HuH-7.5 (cell line): ENCODE data around the gene GHR.

Experiments
- DNase-seq: peaks from one replicate; pipeline ENCODE4 v3.0.0; 2011; ENCODE audit warnings: low spot score

Gene GHR

DNA sequence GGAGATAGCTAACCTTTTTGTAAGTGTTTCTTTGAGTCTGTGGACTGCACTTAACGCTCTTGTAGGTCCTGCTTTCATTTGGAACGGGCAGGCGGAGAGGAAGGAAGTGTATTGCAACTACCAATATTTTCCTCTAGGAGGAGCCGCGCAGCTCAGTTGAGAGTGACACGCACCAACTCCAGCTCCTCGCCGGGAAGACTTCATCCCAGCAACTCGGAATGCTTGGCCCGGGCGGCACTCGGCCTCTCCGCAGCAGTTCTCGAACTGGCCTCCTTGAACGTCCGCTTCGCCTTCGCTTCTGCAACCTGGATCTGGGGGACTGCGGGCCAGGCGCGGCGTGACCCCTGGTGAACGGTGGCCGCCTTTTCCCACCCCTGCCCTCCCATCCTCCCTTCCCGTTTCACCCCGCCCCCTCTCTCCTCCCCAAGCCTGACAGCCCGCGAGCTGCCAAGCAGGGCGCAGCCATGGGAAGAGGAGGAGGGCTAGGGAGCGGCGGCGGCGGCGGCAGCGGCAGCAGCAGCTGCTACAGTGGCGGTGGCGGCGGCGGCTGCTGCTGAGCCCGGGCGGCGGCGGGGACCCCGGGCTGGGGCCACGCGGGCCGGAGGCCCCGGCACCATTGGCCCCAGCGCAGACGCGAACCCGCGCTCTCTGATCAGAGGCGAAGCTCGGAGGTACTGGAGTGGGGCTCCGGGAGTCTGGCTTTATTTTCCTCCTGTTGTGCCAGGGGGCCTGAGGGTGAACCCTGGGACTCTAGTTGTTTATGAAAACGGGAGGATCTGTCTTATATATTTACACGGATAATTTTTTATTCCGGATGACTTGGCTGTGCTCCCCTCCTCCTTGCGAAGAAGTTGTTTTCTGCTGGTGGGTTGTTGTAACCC, at the start of gene GHR:
Gene GHR, plus strand, starts transcription at position 155 of the 881 bp plus-strand sequence. CDS start 142,436 bp downstream, outside the sequence.
- DNase-seq = peak; percentile 85

DNA sequence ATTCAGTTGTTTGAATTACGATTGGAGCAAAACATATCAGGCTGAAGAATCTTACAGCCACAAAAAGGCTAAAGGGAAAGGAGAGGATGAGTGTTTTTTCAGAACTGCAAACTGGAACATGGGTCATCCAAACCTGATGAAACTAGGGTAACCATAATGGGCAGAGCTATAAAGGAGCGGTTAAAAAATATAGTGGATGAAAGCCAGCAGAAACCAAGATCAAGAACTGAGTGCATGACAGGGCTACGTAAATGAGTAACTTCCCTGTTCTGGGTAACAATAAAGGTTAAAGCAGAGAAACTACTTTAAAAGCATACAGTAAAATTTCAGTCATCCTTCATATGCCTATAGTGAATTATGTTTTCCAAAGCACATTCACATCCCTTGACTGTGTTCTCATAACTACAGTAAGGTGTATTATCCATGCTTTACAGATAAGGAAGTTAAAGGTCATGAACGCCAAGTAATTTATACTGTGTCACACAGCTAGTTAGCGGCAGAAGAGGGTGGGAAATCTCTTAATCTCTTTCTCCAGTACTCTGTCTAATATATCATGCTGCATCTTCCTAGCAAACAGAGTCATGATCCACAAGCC, 48.5 kb upstream of the GHR start:
- no peak for DNase-seq

DNA sequence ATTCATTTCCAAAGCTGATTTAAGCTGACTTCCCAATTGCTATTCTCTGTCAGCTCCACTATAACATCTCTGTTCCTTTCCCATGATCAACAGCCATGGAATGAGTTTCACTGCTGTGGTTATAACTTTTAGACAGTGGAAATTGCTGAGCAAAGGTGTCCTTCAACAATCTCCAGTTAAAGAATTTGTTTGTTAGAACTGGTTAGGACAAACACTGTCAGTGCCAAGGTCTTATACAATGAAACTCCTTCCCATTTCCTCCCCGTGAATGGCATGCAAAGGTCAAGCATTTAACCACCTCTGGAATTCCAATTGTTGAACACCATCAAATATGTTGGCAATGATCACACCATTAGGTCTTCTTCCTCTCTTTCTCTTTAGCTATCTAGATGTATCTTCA, 45.7 kb upstream of the GHR start:
- DNase-seq = no peak

DNA sequence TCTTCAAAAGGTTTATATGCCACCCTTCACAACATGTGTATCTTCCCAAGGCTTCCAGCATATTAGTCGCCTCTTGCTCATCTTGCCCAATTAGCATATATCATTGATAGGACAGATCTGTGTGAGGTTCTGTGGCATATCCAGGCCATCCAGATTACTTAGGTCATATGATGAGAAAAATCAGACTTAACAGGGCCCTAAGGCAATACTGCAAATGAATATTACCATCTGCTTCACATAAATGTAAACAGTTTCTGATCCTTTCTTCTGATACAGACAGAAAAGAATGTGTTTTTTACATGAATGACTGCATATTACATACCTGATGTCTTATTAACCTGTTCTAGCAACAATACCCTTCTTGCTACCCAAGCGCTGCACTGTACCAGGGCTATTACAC, 41.3 kb upstream of the GHR start:
- DNase-seq = no peak

DNA sequence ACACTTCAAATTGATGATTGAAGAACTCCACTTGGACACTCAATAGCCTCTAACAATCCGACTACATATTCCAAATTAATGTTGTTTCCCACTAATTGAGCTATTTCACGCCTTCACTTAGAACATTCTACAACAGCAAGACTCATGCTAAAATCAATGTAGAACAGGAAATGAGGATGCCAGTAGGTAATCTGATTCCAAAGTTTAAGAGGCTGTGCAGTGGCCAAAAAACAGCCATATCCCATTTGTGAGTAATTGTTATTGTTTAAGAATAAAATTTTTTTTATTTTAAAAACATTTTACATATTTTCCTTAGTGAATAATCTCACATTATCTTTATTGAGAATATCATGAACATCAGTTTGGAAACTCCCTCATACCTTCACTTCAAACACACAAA, 35.7 kb upstream of the GHR start:
- DNase-seq = no peak

DNA sequence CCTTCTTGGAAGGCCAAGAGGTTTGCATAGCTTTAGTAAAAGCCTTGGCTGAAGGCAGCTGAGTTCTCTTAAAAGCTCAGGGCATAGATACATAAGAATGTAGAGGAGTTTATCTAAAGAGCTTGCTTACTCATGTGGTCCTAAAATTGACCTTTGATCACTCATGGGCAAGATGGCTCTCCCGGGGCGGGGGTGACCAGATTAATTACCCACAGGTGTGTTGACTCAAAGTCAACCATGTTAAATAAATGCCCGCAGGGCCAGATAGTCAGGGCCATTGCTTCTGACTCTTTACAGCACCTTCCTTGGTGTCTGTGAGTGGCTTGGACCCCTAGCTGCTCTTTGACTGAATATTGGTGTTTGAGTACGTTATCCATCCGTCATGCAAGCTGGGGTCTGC, 33.1 kb upstream of the GHR start:
- DNase-seq = no peak

DNA sequence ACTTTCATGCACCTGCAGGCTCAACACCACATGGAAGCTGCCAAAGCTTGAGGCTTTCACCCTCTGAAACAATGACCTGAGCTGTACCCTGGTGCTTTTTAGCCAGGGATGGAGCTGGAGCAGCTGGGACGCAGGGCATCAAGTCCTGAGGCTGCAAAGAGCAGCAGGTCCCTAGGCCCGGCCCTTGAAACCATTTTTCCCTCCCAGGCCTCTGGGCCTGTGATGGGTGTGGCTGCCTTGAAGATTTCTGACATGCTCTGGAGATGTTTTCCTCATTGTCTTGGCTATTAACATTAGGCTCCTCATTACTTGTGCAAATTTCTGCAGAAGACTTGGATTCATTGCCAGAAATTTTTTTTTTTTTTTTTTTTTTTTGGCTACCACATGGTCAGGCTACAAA, 30.3 kb upstream of the GHR start:
- no peak for DNase-seq

DNA sequence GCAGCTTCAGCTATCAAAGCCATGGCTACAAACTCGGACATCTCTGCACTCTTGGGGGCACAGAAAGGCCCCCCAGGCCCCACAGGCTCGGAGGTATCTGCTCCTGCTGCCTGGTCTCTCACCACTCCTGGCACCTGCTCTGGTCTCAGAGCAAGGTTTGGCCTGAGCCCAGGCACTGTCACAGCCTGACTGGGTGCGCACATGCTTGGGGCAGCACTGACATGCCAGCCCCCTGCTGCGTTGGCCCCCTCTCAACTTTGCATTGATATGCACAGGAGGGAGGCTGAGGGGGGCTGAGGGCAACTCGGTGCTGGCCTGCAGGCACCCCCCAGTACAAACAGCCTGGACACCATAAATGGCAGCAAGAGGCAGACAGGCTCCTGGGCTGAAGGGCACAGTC, 27.1 kb upstream of the GHR start:
- no peak for DNase-seq

DNA sequence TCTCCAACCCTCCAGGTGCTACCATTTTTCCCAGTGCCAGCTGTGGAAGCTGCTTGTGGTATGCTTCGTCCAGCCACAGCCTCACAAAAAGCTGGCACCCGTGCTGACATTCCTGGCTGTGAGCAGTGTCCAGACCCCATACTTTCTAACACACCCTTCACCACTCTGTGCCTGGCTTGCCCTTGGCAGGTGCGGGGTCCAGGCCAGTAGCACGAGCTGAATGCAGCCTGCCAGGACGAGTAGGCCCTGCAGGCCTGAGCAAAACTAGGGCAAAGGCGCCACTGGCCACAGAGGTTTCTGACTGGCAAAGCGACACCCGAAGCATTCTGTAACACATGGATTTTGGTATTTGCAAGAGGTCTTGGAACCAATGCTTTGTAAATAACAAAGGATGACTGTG, 26.0 kb upstream of the GHR start:
- no peak for DNase-seq

DNA sequence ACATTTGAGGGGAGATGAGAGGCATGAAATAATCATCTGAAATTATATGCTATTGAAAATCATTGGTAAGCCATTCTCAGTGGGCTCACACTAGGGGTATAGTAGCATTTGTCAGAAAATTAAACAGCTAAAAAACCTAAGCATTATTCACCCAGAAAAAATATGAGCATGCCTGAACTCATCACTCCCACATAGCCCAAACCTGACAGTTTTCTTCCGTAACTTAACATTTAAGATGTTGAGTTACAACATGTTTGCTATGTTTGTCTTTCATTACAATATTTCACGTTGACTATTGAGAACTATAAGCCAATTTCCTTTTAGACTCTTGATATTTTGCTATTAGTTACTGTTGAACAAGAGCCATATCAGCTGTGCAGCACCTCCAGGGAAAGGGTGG, 23.5 kb upstream of the GHR start:
- no peak for DNase-seq

DNA sequence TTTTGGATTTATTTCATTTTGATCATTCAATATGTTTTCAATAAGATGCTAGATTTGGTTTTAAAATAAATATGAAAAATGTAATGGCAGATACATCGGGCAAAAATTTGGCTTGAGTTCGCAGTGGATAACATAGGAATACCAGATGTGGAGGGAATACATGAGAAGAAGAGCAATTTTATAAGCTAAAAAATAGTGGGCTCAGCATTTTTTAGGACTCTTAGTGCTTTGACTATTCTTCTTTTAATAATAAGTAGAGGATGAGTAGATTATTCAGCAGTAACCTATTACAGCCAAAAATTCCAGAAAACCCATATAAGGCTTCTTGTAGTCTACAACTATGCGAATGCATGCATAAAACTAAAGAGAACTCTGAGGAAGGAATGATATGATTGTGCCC, 22.8 kb upstream of the GHR start:
- no peak for DNase-seq

DNA sequence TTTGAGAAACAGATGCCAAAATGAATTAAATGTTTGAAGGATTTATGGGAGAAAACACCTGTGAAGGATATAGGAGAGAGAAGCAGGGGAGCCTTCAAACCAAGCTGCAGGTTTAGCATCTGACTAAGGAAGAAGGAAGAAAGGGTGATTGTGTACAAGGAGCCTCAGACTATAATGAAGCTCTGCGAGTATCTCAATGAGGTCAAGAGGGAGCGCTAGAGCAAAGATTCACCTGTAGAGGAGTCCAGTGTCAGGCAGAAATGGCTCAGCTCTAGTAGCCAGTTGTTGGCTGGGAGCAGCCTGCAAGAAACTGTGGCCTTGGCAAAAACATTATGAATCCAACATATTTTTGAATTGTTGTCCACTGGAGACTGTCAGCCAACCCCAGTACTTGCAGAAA, 20.0 kb upstream of the GHR start:
- no peak for DNase-seq

DNA sequence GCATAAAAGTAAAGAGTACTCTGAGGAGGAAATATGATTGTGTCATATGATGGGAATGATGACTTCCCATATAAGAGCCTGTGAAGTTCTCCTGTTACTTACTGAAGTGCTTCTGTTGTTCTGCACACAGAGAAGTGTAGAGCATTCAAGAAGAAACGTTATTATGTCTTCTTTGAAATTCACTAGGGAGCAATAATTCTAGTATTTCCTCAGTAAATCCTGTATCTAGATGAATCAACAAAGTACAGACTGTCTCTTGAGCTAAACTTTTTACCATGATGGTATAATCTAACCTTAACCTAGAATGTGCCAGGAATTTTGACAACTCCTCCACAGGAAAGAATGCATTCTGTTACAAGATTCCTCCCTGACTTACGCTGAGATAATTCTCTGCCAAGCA, 18.9 kb upstream of the GHR start:
- no peak for DNase-seq

DNA sequence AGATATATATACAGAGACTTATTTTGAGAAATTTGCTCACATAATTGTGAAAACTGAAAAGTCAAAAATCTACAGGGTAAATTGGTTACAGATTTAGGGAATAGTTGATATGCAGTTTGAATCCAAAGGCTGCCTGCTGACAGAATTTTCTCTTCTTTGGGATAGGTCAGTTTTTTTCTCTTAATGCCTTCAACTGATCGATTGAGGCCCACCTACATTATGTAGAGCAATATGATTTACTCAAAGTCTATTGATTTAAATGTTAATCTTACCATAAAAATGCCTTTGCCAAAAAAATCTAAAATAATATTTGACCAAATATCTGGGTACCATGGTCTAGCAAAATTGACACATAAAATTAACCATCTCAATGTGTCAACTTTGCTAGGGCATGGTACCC, 3.9 kb upstream of the GHR start:
- DNase-seq = no peak

DNA sequence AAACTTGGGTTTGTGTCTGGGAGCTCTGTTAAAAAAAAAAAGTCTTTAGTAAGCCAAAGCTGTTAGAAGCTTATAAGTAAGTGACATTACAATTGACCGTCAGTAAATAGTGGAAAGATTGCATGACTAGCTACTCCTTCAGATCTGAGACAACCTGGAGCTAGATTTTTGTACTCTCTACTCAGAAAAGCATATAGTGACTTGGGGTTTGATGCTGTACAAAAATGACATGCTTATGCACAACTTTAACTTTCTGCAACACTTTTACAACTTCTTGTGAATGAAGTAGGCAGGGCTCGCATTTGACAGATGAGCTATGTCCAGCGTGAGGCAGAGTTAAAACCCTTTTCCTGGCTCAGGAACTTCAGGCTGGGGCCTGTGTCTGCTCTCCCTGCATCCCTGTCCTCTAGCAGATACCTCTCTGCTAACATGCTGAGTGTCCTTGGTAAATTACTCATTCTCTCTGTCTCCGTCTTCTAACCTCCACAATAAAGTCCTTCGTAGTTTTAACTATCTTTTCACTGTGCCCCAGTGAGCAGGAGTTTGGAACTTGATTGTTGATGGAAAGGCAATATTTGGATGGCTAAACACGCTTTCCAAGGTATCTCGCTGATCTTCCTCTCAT, 471 bp upstream of the GHR start:
- DNase-seq = no peak

DNA sequence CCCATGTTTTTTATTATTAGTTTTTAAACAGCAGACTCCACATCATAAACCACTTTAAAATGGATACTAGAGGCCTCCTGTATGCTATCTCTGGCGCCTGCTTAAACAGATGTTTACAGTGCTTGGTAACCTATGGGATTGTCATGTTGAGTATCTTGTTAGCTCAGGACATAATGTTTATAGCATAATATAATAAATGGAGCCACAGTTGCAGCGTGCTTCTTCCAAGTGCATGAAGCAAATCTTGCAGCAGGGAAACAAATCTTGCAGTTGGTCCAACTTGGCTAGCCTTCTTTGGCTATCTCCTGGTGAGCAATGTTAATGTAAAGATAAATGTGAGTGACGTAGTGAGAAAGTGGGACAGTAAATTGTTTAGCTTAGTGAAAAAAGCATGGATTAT, 2.8 kb downstream of the GHR start:
- DNase-seq = no peak

DNA sequence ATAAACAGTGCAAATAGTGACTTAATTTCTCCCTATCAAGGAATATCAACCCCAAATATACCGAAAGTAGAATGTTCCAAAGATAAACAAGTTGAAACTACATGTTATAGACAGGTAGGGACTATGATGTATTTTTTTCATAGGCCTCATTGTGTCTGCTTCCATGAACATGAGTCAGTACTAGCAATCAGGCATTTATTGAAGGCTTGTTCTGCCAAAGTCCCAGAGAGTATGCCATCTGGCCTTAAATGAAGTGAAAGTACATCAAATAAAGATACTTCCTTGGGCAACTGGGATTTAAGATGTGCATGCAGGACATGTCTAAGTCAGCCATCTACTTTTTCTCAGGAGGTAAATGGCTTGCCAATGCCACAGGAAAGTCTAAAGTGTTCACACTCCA, 6.5 kb downstream of the GHR start:
- no peak for DNase-seq

DNA sequence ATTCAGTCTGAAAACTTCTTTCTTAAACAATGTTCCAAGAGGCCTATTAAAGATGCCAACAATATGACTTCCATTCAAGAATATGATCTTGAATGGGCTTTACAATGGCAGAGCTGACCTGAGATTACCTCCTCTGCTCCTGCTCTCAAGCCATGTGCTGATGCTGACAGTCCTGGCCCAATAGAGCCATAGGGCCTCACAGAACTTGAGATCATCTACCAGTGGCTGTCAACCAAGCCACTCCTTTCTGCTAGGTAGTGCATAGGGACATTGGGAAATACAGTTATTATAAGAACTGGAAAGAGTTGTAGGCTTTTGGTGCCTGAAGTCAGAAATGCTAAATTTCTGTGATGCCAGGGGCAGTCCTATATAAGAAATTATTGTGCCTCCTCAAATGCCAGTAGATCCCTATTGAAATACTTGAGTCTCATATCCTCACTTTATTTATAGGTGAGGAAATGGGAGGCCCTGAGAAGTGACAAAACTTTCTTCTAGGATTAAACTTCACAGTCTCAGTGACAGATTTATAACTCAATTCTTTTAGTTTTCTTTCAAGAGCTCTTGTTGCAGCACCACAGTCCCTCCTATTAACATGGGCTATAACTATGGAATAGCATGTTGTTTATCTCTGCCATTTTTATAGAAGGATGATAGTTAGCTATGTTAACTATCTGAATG, 10.9 kb downstream of the GHR start:
- no peak for DNase-seq

DNA sequence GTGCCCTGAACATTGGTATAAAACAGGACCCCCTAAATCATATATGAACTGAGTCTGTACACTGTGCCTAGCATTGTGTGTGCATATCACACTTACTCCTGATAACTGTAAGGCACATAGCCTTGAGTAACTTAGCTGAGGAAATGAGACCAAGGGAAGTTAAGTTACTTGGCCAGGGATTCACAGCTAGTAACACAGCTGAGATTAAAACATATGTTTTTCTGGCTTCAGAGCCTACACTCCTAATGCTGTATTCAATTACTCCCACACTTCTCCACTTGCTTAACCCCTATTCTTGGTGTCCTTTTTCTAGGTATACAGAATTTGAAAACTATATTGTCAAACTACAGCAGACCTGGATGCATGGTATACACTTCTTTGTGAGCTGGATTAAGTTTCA, 12.8 kb downstream of the GHR start:
- no peak for DNase-seq

DNA sequence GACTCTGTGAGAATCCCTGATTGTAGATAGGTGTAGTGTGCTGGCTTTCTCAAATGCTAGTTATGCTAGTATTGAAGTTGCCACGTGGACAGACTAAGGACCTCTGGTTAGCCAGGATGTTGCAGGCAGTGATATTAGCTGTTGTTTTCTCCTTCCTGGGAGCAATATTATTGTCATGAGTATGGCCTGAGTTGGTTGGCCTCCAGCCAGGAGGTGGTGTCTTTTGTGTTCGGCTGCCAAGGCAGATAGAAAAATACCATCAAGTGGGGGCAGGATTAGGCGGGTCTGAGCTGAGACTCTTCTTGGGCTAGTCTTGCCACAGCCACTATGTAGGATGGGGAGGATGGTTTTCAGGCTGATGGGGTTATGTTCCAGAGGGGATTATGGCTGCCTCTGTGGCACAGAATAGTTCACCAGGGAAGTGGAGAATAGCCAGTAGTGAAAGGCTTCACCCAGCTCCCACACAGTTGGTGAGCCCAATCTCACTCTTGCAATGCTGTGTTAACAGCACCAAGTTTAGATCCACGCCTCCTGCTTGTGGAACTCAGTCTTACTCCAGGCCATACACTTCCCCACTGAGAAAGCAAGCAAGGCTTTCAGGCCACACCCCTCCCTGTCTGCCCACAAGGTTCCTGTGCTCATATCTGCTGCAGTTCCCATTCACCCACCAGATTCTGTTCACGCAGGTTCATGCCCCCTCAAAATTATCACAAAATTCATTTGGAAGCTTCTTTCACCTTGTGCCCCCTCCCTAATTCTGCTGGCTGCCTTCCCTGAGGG, 31.2 kb downstream of the GHR start:
- no peak for DNase-seq

DNA sequence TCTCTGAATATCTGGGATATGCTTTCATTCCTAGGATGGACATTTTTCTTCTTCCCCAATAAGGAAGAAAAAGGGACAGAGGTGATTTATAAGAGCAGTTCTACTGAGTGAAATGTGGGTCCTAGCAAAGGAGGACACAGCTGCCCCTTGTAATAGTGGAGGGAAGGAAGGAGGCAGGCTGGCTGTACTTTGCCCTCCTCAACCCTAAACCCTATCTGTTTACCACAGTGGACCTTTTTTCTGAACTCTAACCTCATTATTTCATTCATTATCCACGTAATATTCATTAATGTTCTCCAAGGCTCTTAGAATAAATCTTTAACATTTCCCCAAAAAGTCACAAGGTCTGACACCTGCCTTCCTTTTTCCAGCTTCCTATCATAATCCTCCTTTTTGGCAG, 37.8 kb downstream of the GHR start:
- DNase-seq = no peak

DNA sequence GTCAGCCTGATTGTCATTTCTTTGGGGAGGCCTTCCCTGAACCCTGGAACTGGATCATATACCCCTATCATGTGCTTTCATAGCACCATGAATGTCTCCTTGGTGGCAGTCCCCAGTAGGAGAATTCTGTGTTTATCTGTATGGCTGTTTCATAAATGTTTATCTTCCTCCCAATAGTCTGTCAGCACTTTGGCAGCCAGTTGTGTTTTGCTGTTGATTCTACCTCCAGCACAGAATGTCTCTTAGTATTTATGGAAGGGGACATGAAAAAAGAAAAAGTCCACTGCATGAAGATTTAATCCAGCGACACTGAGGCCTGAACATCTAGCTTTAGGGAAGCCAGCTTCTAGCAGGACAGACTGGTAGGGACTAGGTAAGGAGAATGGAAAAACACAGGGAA, 38.3 kb downstream of the GHR start:
- no peak for DNase-seq
